Naive B cell (primary cell): ENCODE measurements around the gene HPCAL1. TPM values are rescaled to one million over a fixed set of nuclear protein-coding genes. Genes with fewer than 3 reads are reported as not detected.

ENCODE experiments used
- ATAC-seq, 2 donors: fragments of 150-1000 bp; cut with Tn5 transposase; 2 replicates each; pipeline ENCODE4 v1.10.0; 2021; ENCODE audit warnings: low read depth in 2 of 2, mild to moderate bottlenecking in 2 of 2, moderate library complexity in 2 of 2
- DNase-seq: peaks from one replicate; pipeline ENCODE4 v3.0.0; 2022
- H3K27ac Mint-ChIP-seq, 6 donors: one replicate each; pipeline ENCODE4 v1.8.0; 2020 to 2022; ENCODE audit warnings: mild to moderate bottlenecking in 6 of 6, mixed read lengths in 6 of 6, moderate library complexity in 5 of 6, inconsistent platforms in 2 of 6
- H3K27me3 Mint-ChIP-seq, 3 donors: one replicate each; pipeline ENCODE4 v1.8.0; 2021 to 2022; ENCODE audit warnings: mixed read lengths in 3 of 3, mild to moderate bottlenecking in 1 of 3
- H3K36me3 Mint-ChIP-seq, 2 donors: one replicate each; pipeline ENCODE4 v1.8.0; 2020 to 2022; ENCODE audit warnings: mixed read lengths in 2 of 2, inconsistent platforms in 1 of 2, mild to moderate bottlenecking in 1 of 2
- H3K4me1 Mint-ChIP-seq, 3 donors: one replicate each; pipeline ENCODE4 v1.8.0; 2020 to 2022; ENCODE audit warnings: mixed read lengths in 3 of 3, inconsistent platforms in 1 of 3, mild to moderate bottlenecking in 1 of 3, moderate library complexity in 1 of 3
- H3K4me3 Mint-ChIP-seq, 8 donors: one replicate each; pipeline ENCODE4 v1.8.0; 2020 to 2022; ENCODE audit warnings: mild to moderate bottlenecking in 8 of 8, mixed read lengths in 8 of 8, moderate library complexity in 8 of 8, inconsistent platforms in 2 of 8
- H3K9me3 Mint-ChIP-seq, 7 donors: one replicate each; pipeline ENCODE4 v1.8.0; 2020 to 2022; ENCODE audit warnings: mixed read lengths in 7 of 7, mild to moderate bottlenecking in 5 of 7, inconsistent platforms in 2 of 7, moderate library complexity in 1 of 7
- polyA plus RNA-seq, 6 donors: library from polyadenylated mRNA; unstranded; fragments of 300-500 nt; fragmentation: Illumina TruSeq; gene quantifications; one replicate each; pipeline ENCODE4 v1.2.3, GENCODE V29; 2021; ENCODE audit warnings: low read depth in 6 of 6

HPCAL1 gene
- polyA plus RNA-seq, 6 donors from 2014 or later = 49.1 to 92.1 (median 66.7) TPM

DNA sequence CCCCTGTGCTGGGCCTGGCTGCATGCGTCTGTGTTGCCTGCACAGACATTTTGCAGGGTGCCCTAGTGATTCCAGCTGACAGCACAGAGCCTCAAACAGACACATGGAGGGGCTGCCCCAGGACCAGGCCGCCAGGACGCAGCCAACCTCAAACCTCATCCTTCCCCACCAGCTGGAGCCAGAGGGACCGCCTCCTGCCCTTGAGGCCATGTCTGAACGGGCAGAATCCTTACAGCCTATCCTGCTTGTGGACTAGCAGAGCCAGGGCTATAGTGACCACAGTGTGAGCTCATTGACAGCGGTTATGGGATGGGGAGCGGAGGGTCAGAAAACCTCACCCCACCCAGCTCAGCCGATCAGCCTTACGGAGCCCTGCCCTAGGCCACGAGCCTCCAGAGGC, 123.0 kb downstream of the HPCAL1 start:
- Mint-ChIP-seq H3K27ac (no peak overlapping the region), H3K27me3 (no peaks in the 10 kb centered on the region), H3K36me3 (peaks cover 0 to 18% of the 10 kb centered on the region in 2 donors), H3K4me3 (no peak overlapping the region), H3K4me1 (peaks cover 0 to 1% (median 0%) of the 10 kb centered on the region in 3 donors), H3K9me3 (no peaks in the 10 kb centered on the region)
- ATAC-seq (no peak), DNase-seq (no peak)

GRCh38 chr2:10426726-10427617, 124.3 kb downstream of the HPCAL1 start:
- H3K27ac Mint-ChIP-seq = peak overlapping the region in 2 of 6 donors; percentile 62 to 63
- peaks cover 2 to 10% (median 5%) of the 10 kb centered on the region in 3 donors for H3K4me1 Mint-ChIP-seq
- ATAC-seq (no peak), DNase-seq (no peak)
- peaks cover 0 to 2% (median 0%) of the 10 kb centered on the region in 7 donors for H3K9me3 Mint-ChIP-seq
- peaks cover 0 to 18% of the 10 kb centered on the region in 2 donors for H3K36me3 Mint-ChIP-seq
- no peaks in the 10 kb centered on the region for H3K27me3 Mint-ChIP-seq
- H3K4me3 Mint-ChIP-seq = no peak overlapping the region

- ATAC-seq = no peak
- Mint-ChIP-seq H3K27me3 (no peaks in the 10 kb centered on the region), H3K36me3 (peaks cover 0 to 12% of the 10 kb centered on the region in 2 donors), H3K4me3 (no peak overlapping the region), H3K9me3 (peaks cover 0 to 2% (median 0%) of the 10 kb centered on the region in 7 donors), H3K27ac (peak overlapping the region in 4 of 6 donors; percentile 63 to 86 (median 76)), H3K4me1 (peaks cover 5 to 16% (median 8%) of the 10 kb centered on the region in 3 donors)
- DNase-seq = no peak
Measured at GRCh38 chr2:10427618-10427949, 124.9 kb downstream of the HPCAL1 start.

DNA sequence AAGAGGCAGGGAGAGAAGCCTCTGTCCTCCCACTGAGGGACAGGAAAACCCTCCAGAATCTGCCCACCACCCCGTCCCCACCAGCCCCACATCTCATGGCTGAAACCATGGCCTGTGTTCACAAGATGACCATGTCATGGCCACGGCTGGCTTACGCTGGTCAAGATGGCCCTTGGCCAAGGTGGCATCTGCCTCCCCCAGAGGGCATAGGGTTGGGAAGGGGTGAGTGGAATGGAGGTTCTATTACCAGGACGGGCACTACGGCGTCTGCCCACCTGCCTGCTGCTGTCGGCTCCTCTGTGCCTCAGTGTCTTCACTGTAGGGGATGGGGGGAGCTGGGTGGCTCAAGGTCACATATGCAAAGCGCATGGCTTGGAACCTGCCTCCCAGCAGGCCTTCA, 125.7 kb downstream of the HPCAL1 start:
- DNase-seq (no peak), ATAC-seq (no peak)
- no peaks in the 10 kb centered on the region for H3K27me3 Mint-ChIP-seq
- H3K36me3 Mint-ChIP-seq = peaks cover 0 to 12% of the 10 kb centered on the region in 2 donors
- H3K27ac Mint-ChIP-seq = no peak overlapping the region
- H3K4me1 Mint-ChIP-seq = peaks cover 9 to 23% (median 11%) of the 10 kb centered on the region in 3 donors
- no peak overlapping the region for H3K4me3 Mint-ChIP-seq
- H3K9me3 Mint-ChIP-seq = peaks cover 0 to 2% (median 0%) of the 10 kb centered on the region in 7 donors

- Mint-ChIP-seq H3K4me1 (peaks cover 11 to 25% (median 13%) of the 10 kb centered on the region in 3 donors), H3K4me3 (peak overlapping the region in 1 of 8 donors; percentile 58), H3K9me3 (peaks cover 0 to 2% (median 0%) of the 10 kb centered on the region in 7 donors), H3K27me3 (no peaks in the 10 kb centered on the region), H3K36me3 (peaks cover 0 to 12% of the 10 kb centered on the region in 2 donors), H3K27ac (peak overlapping the region in 1 of 6 donors; percentile 81)
- DNase-seq (no peak), ATAC-seq (no peak)
Measured at GRCh38 chr2:10428924-10429323, 126.2 kb downstream of the HPCAL1 start.

GRCh38 chr2:10430886-10431622, 128.3 kb downstream of the HPCAL1 start:
- peaks cover 18 to 38% (median 19%) of the 10 kb centered on the region in 3 donors for H3K4me1 Mint-ChIP-seq
- ATAC-seq = no peak
- H3K36me3 Mint-ChIP-seq = peaks cover 0 to 12% of the 10 kb centered on the region in 2 donors
- peaks cover 0 to 2% (median 0%) of the 10 kb centered on the region in 7 donors for H3K9me3 Mint-ChIP-seq
- H3K27ac Mint-ChIP-seq = peak overlapping the region in 1 of 6 donors; percentile 64
- H3K27me3 Mint-ChIP-seq = no peaks in the 10 kb centered on the region
- no peak for DNase-seq
- peak overlapping the region in 7 of 8 donors; percentile 11 to 90 (median 82) for H3K4me3 Mint-ChIP-seq

- Mint-ChIP-seq H3K9me3 (peaks cover 0 to 2% (median 0%) of the 10 kb centered on the region in 7 donors), H3K27me3 (no peaks in the 10 kb centered on the region), H3K36me3 (peaks cover 0 to 11% of the 10 kb centered on the region in 2 donors), H3K4me1 (peaks cover 18 to 38% (median 19%) of the 10 kb centered on the region in 3 donors), H3K4me3 (peak overlapping the region in 7 of 8 donors; percentile 25 to 90 (median 82)), H3K27ac (peak overlapping the region in 3 of 6 donors; percentile 11 to 95 (median 59))
- DNase-seq (no peak), ATAC-seq (peak in 1 of 2 donors; percentile 51)
Measured at GRCh38 chr2:10431797-10432196, 129.1 kb downstream of the HPCAL1 start.

GRCh38 chr2:10432311-10433181, 129.8 kb downstream of the HPCAL1 start:
- H3K4me1 Mint-ChIP-seq = peaks cover 18 to 38% (median 19%) of the 10 kb centered on the region in 3 donors
- peaks cover 0 to 2% (median 0%) of the 10 kb centered on the region in 7 donors for H3K9me3 Mint-ChIP-seq
- no peak for DNase-seq
- no peaks in the 10 kb centered on the region for H3K27me3 Mint-ChIP-seq
- H3K27ac Mint-ChIP-seq = peak overlapping the region in 2 of 6 donors; percentile 78 to 95
- peaks cover 0 to 4% of the 10 kb centered on the region in 2 donors for H3K36me3 Mint-ChIP-seq
- ATAC-seq = peak; percentile 13 to 48
- H3K4me3 Mint-ChIP-seq = peak overlapping the region in 7 of 8 donors; percentile 25 to 90 (median 82)

DNA sequence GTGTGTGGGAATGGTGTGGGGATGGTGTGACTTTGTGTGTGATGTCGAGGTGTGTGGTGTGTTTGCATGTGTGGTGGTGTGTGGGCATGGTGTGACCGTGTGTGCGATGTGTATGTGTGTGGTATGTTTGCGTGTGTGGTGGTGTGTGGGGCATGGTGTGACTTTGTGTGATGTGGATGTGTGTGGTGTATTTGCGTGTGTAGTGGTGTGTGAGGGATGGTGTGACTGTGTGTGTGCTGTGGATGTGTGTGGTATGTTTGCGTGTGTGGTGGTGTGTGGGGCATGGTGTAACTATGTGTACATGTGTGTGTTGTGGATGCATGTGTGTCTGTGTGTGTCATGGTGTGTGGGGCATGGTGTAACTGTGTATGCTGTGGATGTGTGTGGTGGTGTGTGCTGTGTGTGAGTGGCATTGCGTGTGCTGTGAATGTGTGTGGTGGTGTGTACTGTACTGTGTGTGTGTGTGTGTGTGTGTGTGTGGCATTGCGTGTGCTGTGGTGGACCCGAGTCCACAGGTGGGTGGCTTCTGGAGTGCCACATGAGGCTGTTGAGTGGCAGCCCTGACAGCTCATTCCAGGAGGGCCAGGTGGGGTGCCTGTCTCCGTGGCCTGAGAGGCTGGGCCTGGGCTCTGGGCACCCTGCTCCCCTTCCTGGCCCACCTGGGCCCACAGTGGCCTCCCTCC, 130.7 kb downstream of the HPCAL1 start:
- peaks cover 0 to 2% (median 0%) of the 10 kb centered on the region in 7 donors for H3K9me3 Mint-ChIP-seq
- DNase-seq (no peak), ATAC-seq (no peak)
- H3K4me1 Mint-ChIP-seq = peaks cover 18 to 38% (median 19%) of the 10 kb centered on the region in 3 donors
- no peaks in the 10 kb centered on the region for H3K27me3 Mint-ChIP-seq
- peak overlapping the region in 3 of 6 donors; percentile 12 to 84 (median 24) for H3K27ac Mint-ChIP-seq
- peak overlapping the region in 5 of 8 donors; percentile 7 to 84 (median 13) for H3K4me3 Mint-ChIP-seq
- no peaks in the 10 kb centered on the region for H3K36me3 Mint-ChIP-seq

DNA sequence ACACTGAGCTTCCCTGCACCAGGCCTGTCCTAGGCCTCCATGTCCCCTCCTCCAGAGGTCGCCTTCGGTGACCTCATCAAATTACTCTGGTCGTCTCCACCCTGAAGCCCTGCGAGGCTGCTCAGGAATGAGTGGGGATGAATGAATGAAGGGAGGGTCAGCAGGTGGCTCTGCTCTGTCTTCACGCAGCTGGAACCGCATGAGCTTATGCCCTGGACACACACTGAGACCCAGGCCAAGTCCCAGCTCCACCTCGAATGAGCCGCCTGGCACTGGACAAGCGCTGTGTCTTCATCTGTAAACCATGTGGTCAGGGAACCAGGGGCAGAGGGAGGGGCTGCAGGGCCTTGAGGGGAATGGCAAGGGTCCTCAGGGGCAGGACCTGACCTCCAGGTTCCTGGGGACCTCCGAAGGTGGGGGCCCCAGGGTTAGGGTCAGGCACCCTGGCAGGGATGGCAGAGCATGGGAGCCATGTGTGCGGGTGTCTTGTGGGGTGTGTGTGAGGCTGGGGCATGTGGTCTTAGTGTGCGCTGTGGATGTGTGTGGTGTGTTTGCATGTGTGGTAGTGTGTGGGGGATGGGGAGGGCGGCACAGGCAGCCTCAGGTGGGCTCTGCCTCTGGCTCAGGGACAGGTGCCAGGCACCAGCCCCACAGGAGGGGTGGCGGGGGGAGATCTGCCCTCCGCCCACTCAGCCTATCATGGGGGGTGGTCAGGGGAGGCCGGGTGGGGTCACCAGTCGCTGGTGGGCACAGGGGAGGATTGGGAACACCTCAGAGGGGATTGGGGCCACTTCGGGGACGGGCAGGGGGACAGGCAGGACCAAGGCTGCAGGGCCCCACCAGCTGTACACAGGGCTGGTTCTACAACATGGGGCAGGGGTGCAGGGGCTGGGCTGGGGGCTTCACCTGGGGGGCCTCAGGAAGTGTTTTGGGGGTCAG, 131.5 kb downstream of the HPCAL1 start:
- H3K9me3 Mint-ChIP-seq = peaks cover 0 to 2% (median 0%) of the 10 kb centered on the region in 7 donors
- H3K27ac Mint-ChIP-seq = peak overlapping the region in 2 of 6 donors; percentile 21 to 37
- H3K4me1 Mint-ChIP-seq = peaks cover 18 to 38% (median 19%) of the 10 kb centered on the region in 3 donors
- no peaks in the 10 kb centered on the region for H3K27me3 Mint-ChIP-seq
- ATAC-seq (no peak), DNase-seq (no peak)
- peaks cover 0 to under 1% of the 10 kb centered on the region in 2 donors for H3K36me3 Mint-ChIP-seq
- H3K4me3 Mint-ChIP-seq = peak overlapping the region in 1 of 8 donors; percentile 67
